HepG2 (cell line): ENCODE measurements around the gene TRIM8.

ENCODE experiments used
- AGO1 ChIP-seq: fragments of 200-400 bp; formaldehyde crosslinking; IDR thresholded peaks from 2 replicates; pipeline ENCODE4 v1.6.1; 2017; ENCODE audit warnings: mild to moderate bottlenecking, low read depth, low read length, moderate library complexity; ENCODE audit not compliant: poor library complexity, severe bottlenecking
- CTCF ChIP-seq: sonication (generic); formaldehyde crosslinking; IDR thresholded peaks from 2 replicates; pipeline ENCODE4 v1.5.0; 2020; ENCODE audit warnings: mild to moderate bottlenecking, missing genetic modification reagents, moderate library complexity
- IRF2 ChIP-seq: IDR thresholded peaks from 2 replicates; pipeline ENCODE4 v1.6.1; 2018; ENCODE audit warnings: missing genetic modification reagents, missing compliant biosample characterization
- NFYB ChIP-seq: sonication (generic); formaldehyde crosslinking; IDR thresholded peaks from 2 replicates; pipeline ENCODE4 v1.4.0; 2020; ENCODE audit warnings: missing genetic modification reagents
- POLR2A ChIP-seq, 2 experiments: IDR thresholded peaks; 2 replicates each; pipeline ENCODE4 v1.6.1; 2011; ENCODE audit warnings: low read depth in 2 of 2, low read length in 2 of 2, mild to moderate bottlenecking in 1 of 2, moderate library complexity in 1 of 2; ENCODE audit not compliant: insufficient read depth in 1 of 2
- SP2 ChIP-seq: sonication (generic); formaldehyde crosslinking; IDR thresholded peaks from 2 replicates; pipeline ENCODE4 v1.5.1; 2020; ENCODE audit warnings: mild to moderate bottlenecking, missing genetic modification reagents
- TOE1 ChIP-seq: sonication (generic); formaldehyde crosslinking; IDR thresholded peaks from 2 replicates; pipeline ENCODE4 v1.4.0; 2020; ENCODE audit warnings: mild to moderate bottlenecking, missing genetic modification reagents
- ZNF639 ChIP-seq: conservative IDR thresholded peaks from 2 replicates; pipeline ENCODE4 v1.6.1; 2018; ENCODE audit warnings: missing genetic modification reagents

- TF ChIP-seq SP2 (CRISPR knock-in tag) (no peak), CTCF (no peak), NFYB (CRISPR knock-in tag) (no peak), POLR2A (IDR thresholded peaks at IDR 0.05; ENCODE audit: insufficient read depth in 1 of 2, low read depth in 2 of 2, low read length in 2 of 2) (no peak), IRF2 (no peak), ZNF639 (CRISPR knock-in tag) (no peak), AGO1 (no peak), TOE1 (CRISPR knock-in tag) (no peak)
Observed at GRCh38 chr10:102679596-102679995, 35.3 kb downstream of the TRIM8 start.
